ENCODE data around the gene KDM6A.

GRCh38 chrX:44844204-44844603 is 28.8 kb upstream of the KDM6A start:
- no peak for TF ChIP-seq MTA2 (IDR thresholded peaks at IDR 0.05; ENCODE audit: low read depth)
- no peak for TF ChIP-seq E2F3 (CRISPR knock-in tag; IDR thresholded peaks at IDR 0.05)
- no peak for TF ChIP-seq GATA2 (CRISPR knock-in tag; IDR thresholded peaks at IDR 0.05)
- no peak for TF ChIP-seq MTF1 (CRISPR knock-in tag; IDR thresholded peaks at IDR 0.05; ENCODE audit: borderline replicate concordance)
- TF ChIP-seq CTCF (IDR thresholded peaks at IDR 0.05 in 2 of 3, conservative IDR thresholded peaks at IDR 0.05 in 1 of 3; ENCODE audit: insufficient read depth in 2 of 3, low read depth in 1 of 3, low read length in 3 of 3): no peak
- TF ChIP-seq CHCHD3 (CRISPR knock-in tag; IDR thresholded peaks at IDR 0.05): no peak
